GM04504 (cell line): Measurements from ENCODE around the gene LGALSL.
A peak's percentile ranks its signal among the peaks of the same experiment; 100 is the strongest.

Experiments used
- DNase-seq: peaks from one replicate; pipeline ENCODE4 v3.0.0-alpha.2; 2012; ENCODE audit warnings: low read depth

LGALSL gene

DNA sequence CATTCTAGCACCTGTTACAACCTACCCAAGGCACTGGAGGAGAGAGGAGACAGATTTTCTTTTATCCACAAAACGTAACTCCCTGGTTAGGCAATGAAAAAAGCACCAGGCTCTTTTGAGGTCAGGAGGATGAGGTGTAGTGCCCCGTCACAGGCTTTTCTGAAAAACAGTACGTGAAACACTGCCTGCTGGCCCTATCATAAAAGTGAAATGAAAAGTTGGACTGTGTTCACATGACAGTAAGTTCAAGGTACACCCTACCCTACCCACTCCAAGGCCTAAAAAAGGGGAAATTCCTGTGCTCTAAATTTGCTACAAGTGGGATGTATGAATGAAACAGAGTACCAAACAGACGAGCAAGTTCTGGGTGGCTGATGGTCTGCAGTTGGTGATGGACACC is 17.6 kb downstream of the LGALSL start:
- DNase-seq: no peak

DNA sequence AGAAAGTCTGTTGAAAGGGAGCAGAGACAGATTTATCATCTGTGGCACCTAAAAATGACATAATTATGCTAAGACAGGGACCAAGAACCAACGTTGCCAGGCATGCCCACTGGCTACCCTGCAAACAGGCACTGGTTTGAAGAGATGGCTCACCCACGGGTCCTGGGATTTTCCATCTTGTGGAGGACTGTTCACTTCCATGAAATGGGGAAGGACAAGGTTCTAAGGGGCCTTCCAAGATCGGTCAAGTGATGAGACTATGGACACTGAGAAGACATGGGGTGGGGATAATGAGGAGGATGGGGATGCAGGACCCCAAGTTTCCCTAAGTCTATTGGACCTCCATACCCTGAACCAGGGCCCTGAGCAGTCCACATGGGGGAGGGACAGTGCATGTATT is 18.9 kb downstream of the LGALSL start:
- no peak for DNase-seq

DNA sequence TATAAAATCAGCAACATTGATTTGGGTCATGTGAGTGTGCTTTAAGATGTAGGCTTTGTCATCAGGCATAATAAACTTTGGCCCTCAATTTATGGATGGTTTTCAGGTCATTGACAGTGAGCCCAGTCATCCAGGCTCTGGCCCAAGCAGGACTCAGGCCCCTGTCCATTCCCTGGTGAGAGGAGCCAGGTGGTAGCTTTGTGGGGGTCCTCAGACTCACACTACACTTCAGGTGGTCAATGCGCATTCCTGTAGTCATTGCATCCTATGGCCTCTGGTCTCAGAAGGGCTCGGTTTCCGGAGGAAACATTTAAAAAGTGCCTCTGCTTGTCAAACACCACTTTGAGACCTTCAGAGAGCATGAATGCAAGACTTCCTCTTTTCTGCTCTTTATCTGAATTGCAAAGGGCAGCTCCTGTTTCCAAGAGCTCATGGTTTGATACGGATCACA is 20.2 kb downstream of the LGALSL start:
- no peak for DNase-seq

DNA sequence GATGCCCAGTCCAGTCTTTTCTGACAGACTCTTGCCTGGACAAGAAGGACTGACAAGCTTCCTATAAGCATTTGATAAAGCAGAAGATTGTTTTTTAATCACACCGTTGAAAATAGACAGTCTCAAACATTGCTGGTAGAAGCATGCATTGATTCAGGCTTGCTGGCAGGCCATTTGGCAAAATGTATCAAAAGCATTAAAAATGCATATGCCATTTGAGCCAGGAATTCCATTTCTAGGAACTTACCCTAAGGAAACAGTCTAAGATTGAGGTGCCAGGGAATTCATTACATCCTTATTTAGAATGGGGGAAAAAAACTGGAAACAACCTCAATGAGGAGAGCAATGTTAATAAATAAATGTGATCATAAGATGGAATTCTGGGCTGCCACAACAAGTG is 20.7 kb downstream of the LGALSL start:
- no peak for DNase-seq

DNA sequence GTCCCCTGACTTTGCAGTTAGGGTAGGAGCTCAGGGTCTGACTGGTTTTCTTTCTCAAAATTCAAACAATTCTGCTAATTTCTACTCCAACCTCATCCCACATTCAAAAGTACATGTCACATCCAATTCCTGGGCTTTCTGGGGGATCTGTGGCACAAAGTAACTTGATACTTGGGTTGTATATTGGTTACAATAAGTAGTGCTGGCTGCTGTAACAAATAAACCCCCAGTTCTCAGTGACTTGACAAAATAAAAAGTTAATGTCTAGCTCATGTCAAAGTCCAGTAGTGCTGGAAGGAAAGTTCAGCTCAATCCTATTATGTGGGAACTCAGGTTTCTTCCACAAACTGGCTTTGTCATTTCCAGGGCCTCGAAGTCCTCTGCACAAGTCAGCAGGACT is 23.1 kb downstream of the LGALSL start:
- no peak for DNase-seq

DNA sequence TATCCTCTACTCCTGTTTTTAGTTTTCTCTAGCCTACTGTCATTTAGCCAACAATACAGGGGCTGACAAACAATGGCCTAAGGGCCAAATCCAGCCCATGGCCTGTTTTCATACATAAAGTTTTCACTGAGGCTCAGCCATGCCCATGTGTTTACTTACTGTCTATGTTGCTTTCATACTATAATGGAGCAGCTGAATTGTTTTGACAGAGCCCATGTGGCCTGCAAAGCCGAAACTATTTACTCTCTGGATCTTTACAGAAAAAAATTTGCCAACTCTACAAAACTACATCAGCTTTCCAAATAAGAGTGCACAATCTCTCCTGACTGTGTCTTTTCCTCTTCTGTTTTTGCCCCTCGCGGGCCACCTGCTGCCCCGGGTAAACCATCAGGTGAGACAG is 24.0 kb downstream of the LGALSL start:
- no peak for DNase-seq

DNA sequence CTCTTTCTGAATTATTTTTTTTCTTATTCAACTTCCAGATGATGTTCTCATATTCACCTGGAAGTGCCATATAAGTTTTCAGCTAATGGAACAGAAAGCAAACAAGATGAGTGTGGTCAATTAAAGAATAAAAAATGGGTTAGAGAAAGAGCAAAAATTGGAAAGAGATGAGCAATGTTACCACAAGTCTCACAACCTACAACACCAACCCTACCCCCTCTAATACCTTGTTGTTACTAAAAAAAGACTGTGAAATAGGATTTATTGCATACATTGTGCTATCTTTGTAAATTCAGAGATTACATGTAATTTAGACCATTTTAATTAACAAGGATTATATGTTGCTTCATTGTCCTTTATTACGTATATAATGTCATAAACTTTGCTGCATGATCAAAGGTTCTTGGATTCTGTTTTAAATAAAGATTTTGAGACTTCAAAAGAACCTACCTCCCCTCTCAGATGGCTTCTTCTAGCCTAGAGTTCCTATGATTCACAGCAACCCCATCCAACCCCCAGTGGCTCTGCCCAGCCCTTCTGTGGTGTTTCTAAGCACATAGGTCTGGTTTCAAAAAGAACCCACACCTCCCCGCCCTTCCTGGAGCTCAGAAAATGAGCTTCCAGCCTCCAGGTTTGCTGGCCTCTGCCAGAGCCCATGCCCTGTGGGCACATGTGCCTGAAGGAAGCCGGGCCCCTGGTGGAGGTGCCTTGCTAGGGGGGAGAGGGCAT is 24.7 kb downstream of the LGALSL start:
- DNase-seq: no peak

DNA sequence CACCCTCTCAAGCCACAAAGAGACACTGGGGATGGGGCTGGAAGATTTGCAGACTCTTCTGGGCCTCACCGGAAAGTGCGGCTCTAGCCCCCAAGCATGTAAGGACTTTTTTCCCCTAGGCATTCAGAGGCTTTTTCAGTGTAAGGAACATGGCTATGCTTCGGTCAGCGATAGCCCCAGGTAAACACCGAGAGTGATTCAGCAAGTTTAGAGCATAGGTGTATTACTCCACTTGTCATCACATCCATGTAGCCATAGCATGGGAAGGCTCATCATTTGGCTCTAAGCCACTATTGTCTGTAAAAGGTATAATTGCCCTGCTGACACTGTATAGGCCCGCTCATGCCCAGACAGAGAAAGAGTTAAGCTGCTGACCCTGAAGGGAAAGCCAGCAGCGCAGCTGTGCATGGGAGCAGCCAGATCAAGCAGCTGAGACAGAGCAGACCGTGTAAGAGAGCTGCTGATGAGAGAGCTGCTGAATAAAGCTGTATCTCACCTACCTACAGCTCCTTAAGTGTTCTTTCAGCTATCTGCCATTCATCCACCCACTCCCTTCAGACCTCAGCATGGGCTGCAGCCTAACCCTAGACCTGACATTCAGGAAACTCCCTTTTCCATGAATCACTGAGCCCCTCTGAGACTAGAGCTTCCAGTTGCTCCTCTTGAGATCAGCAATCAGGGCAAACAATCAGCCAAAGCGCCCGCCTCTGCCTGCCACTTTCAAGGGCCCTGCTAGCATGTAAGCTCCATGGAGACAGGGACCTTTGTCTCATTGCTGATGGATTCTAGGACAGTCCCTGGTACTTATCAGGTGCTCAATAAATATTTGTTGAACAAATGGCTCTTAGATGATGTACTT is 25.5 kb downstream of the LGALSL start:
- DNase-seq: no peak

DNA sequence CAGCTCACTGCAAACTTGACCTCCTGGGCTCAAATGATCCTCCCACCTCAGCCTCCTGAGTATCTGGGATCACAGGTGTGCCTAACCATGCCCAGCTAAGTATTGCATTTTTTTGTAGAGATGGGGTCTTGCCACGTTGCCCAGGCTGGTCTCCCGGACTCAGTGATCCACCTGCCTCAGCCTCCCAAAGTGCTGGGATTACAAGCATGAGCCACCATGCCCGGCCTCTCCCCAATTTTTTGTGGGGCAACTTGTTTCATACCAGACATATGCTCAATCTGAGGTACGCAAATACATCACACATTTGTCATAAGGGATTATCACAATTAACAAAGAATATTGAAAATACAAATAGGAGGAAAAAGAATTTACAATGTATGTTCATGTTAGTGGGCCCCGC is 27.7 kb downstream of the LGALSL start:
- DNase-seq: no peak

DNA sequence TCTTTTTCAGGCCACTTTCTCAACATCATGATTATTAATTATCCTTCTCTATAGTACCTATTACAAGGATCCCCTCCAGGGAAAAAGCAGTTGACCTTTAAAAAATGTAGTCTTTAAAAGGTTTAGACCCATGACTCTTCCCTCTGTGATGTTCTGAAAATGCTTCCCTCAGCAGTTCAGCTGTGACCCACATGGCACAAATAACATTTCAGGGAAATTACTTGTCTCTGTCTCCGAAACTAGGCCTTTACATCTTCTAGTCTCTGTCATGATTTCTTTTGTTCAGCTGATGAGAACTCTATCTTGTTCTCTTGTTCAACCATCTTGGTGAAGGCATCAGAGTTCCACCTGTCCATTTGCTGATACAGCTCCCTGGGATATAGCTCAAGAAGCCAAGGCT is 28.3 kb downstream of the LGALSL start:
- no peak for DNase-seq

DNA sequence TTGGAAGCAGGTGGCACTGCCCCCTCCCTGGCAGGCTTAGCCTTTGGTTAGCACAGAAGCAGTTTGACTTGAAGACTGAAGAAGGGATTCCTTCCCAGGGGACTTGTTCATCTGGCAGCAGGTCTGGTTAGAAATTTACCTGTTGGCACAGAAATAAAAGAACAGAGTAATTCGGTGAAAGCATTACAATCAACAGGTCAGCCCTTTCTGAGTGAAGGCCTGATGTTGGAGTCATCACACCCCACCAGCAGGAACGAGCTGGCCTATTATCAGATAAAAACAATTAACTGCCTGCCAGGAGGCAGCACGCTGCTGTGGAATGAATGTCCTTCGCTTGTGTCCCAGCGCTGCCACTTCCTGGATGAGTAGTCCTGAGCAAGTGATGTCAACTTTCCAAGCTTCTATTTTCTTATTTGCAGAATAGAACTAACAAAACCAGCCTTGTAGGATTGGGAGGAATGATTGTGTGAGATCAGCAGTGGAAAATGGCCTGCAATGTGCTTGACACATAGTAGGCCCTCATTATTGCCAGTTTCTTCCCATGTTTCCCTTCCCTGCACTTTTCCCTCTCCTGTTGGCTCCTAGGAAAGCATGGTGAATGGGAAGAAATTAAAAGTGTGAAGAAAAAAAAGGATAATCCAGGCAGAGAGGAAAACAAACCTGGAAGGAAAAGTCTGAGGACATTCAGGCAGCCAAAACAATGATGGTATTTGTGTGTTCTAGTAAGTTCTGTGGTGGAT is 29.0 kb downstream of the LGALSL start:
- no peak for DNase-seq

DNA sequence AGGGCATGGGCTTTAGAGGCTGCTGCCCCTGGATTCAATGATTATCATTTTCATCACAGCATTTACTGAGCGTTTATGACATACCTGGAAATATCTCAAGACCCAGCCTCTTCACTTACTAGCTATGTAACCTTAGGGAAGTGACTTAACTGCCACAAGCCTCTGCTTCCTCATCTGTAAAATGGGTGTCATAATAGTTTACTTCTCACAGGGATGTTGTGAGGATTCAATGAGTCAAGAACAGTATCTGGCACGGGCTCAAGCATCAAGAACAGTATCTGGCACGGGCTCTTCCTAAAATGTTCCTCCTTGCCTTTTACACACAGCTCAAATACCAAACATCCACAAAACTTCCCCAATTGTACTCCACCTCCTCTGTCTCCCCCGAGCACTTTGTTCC is 31.4 kb downstream of the LGALSL start:
- DNase-seq: no peak

DNA sequence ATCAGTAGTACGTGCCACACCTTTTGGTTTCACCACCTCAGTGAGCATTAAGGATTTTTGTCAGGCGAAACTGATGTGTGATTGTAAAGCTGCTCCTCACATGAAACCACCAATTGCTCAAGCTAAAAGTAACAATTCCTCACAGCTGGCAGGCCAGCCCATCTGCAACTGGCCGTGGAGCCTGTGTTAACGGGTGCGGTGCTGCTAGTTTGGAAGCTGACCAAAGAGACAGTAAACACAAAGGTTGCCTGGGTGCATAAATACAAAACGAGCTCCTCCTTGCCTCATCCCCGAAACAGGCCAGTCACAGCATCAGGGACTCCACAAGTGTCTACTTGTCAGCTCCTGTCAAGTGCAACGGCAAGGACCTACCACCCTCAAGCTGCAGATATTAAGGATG is 32.0 kb downstream of the LGALSL start:
- DNase-seq: peak; percentile 41

DNA sequence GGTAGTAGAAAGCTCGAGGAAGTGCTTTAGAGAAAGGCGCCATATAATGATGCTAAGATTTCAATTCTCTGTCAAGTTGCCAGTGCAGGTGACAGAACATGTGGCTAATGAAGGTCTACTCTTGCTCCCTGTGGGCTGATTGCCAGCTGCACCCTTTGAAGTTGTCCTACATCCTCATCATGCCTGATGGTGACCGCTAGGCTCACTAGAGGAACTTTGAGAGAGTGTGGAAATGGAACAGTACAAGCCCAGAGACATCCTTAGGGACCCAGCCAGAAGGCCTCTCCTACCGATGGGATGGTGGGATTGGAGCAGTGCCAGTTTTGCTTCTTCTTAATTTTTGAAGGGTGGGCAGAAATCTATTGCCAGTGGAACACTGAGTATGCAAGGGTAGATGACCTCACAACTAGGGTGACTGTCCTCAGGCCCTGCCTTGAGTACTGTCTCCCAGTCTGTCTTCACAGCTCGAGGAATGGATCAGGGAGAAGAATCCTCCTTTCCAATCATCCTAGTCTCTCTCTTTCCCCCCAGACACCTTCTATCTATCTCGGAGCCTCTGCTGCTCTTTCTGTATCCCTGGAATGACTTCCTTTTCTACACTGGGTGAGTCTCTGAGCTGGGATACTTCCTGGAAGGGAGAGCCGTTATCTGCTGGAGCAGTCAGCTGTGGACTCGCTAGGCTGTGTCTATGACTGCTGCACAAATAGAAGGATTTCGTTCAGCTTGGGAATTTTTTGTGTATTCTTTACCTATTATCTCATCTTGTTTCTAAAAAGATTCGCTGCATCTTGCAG is 33.5 kb downstream of the LGALSL start:
- DNase-seq: no peak

DNA sequence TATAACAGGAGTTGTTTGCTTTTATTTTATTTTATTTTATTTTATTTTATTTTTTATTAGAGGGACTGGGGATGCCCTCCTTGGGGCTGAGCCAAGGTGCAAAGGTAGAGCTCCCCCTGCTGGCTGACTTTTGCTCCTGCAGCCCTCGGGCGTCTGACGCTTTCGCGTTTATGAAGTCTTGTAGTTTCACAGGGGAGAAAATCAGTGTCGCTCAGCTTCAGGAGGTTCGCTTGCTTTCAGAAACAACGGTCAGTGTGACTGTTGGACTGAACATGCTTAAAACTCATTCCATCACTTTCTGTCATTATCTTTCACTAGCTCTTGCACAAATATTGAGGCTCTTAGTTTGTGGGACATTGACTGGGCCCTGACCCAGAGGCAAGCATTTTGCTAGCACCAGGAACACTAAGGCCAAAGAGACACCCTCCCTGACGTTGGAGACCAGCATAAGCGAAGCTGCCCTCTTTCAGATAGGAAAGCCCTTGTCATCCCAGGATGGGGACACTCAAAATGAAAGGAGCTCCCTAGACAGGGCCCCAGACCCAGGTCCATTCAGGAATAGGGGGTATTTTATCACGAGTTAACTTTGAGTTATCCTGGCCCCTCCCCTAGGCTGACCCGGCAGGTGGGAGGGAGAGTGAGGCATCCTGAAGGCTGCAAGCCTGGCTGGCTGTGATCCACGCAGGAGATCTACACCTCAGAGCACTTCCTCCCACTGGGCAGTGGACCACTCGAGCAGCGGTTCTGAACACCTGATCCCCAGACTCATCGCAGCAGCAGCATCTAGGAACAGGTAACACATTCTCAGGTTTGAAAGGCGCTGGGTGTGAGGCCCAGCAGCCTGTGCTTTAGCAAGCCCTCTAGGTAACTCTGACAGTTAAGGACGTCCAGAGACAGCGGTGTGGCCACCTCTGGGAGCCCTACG is 34.4 kb downstream of the LGALSL start:
- no peak for DNase-seq

DNA sequence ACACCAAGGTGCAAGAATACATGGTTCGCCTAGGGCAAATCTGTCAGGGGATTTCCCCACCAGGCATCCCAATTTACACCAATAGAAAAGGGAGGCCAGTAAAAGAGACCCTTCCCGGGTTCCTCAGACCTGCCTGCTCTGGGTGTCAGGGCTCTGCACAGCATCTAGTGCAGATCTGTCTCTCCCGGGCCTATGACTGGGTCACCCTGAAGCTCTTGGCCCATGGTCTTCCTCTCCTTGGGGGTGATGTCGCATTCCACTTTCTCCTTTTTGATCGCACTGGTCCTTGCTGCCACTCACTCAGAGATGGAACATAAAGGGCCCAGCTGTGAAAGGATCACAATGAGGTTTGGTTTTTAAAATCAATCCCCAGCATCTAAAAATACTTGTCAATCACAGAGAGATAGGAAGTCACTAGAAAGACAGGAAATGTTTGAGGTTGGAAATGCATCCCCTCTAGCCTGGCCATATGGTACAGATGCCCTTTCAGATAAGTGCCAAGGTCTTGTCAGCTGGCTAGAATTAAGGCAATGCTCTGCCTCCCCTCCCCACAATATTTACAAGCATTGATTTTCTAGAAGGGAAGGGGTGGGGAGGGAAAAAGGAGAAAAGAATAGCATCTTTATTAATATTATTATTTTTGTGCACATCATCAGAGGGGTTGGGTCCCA is 35.3 kb downstream of the LGALSL start:
- no peak for DNase-seq

DNA sequence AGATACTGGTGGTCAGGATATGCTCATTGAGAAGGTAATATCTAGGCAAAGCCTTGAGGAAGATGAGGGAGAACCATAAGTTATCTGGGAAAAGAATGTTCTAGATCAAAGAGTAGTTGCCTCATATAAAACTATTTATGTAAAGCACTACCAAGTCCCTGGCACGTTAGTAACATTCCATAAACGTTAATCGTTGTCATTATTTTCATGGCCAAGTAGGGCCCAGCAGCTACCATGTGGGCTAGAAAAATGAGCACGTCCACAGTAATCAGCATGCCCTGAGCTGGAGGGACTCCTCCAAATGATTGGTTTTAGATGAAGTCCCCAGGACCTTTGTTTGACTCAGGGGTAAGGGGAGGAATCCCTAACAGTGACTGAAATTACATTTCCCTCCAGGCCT is 37.5 kb downstream of the LGALSL start:
- DNase-seq: no peak

DNA sequence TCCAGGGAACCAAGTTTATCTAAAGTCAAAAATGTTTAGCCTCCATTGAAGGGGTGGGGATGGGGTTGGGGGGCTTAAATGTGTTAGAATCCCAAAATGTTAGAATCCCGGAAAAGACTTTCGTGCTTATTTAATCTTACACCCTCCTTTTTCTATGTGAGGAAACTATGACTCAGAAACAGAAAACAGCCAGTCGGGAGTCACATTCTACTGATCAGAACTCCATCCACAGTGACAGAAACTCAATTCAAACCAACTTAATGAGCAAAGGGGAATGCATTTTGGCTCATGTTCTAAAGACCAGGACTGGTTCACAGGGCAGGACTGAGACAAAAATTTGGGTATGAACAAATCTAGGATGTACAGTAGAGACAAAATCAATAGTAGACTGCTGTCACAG is 38.3 kb downstream of the LGALSL start:
- no peak for DNase-seq

DNA sequence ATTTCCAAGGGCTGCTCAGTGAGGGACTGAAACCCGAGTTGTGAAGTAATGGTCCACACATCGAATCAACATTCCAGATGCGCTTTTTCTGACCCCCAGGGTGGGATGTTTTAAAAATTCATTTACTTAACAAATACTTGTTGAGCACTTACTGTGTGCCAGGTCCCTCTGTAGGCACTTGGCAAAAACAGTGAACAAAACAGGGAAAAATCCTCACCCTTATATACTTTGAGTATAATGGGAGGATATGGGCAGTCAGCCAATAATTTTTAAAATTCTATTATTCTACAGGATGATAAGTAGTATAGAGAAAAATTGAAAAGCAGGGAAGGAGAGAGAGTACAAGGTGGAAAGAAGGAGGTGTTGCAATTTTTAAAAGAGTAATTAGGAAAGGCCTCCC is 38.9 kb downstream of the LGALSL start:
- no peak for DNase-seq

DNA sequence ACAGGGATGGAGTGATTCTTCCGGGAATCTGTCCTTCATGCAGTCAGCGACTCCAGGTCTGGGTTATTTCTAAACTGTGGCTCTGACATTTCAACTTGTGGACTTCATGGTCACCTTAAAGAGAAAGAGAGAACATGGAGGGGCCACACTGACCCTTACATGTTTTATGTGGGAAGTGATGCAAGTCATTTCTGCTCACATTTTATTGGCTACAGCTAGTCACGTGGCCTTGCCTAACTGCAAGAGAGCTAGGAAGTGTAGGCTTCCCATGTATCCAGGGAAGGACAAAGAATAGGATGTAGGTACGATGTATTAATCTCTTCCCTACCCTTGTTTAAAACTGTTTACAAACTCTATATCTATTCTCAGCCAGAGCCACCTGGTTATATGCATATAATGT is 39.8 kb downstream of the LGALSL start:
- DNase-seq: no peak
